GM04503 (cell line): ENCODE results near the gene ZNF334.

ENCODE experiments used
- DNase-seq: peaks from one replicate; pipeline ENCODE4 v3.0.0-alpha.2; 2012; ENCODE audit warnings: low read depth

The ZNF334 gene

DNA sequence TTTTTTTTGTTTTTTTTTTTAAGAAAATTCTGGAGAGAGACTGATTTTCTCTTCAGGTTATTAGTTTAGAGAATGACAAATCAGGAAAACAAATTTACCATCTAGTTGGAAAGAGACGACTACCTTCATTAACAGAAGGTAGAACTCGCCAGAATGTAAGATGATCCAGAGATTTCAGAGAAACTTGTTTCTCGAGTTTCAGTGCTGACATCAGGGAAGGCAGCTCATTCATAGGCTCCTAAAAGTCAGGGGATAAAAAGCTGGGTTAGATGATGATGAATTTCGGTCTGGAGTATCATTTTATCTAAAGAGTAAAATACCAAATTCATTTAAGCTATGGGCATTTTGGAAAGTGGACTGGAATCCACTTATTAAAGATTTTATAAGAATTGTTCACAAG, 27.9 kb downstream of the ZNF334 start:
- DNase-seq: no peak

DNA sequence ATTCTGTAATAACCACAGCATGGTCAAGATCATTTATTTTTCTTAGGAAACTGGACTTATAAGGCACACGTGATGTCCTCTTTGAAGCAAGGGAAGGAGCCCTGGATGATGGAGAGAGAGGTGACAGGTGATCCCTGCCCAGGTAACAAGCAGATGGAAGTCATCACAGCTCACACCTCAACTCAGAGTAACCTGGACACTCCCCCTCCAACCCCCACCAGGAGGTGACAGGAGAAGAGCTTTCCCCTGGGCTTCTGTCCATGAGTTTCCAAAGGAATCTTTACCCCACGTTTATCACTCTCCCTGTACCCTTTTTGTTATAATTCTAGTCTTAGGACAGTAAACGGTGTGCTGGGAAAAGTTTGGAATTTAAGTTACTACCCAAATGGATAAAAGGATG, 28.4 kb downstream of the ZNF334 start:
- DNase-seq: no peak

DNA sequence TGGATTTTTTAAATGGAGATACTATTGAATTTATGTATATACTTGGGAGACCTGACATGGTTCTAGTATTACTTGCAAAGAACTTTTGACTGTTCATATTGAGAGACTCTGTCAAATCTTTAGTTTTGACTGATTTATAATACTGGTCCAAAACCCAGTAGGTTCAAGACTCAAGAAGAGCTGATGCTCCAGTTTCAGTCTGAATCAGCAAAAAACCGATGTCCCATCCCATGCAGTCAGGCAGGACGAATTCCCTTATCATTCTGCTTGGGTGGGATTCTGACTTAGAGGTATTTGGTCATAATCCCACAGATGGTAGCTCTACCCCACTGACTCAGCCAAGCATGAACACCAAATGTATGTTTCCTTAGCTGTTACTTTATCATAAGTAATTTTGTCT, 29.5 kb downstream of the ZNF334 start:
- DNase-seq: no peak

DNA sequence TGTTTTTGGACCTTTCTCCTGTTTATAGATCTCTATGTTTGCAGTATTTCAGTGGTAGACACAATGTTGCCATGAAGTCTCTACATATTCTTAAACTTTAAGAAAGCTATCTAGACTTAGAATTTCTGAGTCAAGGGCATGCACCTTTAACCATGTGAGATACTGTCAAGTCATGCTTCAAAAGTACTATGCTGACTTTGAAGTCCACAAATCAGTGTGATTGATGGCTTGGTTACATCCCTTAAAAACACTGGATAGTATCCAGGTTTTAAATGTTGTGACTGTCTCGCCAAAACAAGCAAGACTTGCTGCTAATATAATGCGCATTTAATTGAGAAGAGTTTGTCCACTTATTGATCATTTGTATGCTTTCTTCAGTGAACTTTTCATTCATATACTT, 30.5 kb downstream of the ZNF334 start:
- DNase-seq: no peak

DNA sequence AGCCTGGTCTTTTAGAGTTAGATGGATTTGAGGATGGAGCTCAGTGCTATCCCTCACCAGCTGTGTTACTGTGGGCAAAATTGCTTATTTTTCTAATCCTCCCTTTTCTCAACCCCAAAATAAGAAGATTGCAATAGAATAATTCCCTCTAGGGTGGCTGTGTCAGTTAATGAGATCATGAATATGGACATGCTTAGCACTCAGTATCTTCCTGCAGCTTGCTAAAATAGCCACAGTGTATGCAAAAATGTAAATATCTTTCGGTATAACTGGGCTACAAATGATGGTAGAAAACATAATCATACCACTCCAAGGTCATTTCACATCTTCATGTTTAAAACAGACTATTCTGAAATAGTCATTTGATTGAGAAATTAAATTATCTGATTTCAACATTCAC, 35.7 kb downstream of the ZNF334 start:
- no peak for DNase-seq

DNA sequence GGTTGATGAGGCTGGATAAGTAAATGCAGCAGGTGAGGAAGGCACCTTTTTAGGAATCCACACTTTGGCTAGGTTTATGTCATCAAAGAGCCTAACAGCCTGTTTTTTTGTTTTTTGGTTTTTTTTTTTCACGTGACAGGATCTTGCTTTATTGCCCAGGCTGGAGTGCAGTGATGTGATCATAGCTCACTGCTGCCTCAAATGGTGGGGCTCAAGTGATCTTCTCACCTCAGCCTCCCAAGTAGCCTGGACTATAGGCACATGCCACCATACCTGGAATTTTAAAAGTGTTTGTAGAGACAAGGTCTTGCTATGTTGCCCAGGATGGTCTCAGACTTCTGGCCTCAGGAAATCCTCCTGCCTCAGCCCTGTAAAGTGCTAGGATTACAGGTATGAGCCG, 36.1 kb downstream of the ZNF334 start:
- DNase-seq: no peak

DNA sequence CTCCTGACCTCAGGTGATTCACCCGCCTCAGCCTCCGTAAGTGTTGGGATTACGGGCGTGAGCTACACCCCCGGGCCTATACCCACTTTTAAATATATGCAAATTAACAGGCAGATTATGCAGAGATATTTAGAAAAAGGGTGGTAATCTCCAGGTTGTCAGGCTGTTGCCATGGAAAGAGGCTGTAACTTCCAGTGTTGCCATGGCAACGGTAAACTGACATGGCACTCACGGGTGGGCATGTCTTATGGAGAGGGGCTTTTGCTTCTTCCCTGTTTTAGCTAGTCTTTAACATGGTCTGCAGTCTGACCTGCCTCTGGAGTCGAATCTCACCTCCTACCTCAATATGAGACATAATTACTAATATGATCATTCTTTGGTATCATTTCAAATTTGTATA, 44.9 kb downstream of the ZNF334 start:
- no peak for DNase-seq

DNA sequence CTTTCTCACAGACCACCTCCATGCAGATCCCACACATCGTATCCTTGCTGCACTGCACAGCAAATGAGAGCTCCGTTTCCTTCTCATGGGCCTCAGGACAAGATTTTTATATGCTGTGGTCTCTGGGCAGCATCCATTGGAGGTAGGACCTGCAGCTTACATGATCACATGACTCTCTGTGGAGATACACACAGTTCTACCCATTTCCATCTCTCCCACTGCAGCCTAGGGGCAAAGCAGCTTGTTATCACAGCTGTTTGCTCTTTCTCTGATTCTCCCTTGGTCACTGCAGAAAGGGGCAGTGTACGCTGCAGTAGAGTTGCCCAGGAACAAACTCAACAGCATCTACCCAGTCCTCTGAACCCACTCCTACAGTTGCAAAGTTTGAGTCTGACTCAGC, 48.9 kb downstream of the ZNF334 start:
- DNase-seq: no peak

DNA sequence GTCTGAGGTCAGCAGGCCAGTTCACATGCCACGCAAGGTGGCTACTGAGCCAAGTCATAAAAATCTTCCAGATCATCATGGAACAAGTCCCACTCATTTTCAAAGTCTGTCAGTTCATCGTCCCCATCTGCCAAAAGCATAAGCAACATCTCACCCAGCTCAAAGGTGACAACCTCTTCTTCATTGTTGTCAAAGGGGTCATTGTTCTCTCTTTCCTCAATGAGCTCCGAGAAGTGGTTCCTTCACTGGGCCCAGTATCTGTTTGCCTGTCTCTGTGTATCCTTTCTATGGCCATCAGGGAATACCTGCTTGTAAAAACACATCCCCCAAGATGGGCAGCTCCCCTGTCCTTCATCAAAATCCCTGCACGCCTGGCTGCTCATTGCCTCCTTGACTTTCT, 49.5 kb downstream of the ZNF334 start:
- DNase-seq: no peak

DNA sequence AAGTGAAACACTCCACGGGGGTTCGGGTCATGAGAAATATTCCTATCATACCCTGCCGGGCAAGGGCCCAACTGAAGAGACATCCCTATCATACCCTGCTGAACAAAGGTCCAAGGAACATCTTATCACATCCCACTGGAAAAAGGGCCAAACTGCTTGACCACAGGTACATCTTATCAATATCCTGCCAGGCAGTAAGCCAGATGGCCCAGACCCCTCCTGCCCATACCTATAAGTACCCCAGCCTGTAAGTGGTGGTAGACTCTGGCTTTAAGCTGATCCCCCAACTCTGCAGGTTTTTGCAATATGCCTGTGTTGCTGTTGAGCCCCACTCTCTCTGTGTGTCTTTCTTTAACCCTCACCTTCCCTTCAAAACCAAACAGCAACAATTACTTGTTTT, 51.6 kb downstream of the ZNF334 start:
- DNase-seq: no peak

DNA sequence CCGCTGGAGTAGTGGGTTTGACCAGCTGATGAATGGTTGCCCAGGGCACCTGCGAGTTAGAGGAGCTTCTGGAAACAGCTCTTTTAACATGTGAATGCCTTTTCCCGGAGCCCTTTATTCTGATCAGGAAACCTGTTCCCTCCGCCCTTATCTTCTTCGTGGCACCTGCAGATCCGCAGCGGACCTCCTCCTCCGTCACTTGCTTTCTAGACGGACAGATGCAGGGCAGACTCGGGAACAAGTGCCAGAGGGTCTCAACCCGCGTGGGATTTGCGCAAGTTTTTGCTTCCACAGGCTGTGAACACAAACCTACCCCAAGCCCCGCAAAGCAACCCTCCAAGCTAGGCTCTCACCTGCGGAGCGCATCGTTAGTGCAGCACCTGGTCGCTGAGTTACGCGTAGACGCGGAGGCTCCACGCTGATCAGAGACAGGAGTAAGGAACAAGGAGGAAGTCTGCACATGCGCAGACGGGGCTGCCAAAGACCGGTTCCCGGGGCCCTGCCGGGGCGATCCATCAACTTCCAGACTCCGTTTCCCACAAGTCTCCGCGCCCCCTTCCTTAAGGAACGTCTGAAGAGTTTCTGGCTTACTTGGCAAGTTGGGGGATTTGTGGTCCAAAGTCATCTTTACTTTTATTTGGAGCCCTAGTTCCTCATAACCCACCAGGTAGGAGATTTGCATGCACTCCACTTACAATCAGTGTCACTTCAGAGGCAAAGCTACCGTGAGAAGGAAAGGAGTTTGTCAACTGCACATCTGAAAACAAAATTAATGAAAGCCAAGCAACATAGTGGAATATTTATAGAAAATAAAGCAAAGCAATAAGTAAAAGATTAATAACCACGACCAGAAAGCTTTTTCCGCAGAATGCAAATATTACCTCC, 54.3 kb downstream of the ZNF334 start:
- no peak for DNase-seq

DNA sequence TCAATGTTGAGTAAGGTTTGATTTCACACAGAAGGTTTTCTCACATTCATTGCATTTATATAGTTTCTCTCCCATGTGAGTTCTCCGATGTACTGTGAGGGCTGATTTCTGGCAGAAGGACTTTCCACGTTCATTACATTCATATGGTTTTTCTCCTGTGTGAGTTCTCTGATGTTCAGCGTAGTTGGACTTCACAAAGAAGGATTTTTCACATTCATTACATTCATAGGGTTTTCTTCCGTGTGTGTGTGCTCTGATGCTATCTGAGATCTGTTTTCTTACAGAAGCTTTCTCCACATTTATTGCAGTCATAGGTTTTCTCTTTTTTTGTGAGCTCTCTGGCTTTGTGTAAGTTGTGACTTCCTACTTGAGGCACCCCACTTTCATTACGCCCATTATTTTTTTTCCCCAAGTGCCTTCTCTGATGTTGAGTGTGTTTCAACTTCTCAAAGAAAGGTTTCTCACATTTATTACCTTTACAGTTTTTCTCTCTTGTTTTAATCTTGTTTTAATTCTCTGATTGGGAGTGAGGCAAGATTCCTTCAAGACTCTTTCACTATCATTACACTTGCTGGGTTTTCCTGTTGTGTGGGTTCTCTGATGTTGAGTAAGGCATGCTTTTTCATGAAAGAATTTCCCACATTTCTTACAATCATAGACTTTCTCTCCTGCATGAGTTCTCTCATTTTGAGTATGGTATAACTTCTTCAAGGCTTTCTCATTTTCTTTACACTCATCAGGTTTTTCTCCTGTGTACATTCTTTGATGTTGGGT, 56.9 kb downstream of the ZNF334 start:
- DNase-seq: no peak

DNA sequence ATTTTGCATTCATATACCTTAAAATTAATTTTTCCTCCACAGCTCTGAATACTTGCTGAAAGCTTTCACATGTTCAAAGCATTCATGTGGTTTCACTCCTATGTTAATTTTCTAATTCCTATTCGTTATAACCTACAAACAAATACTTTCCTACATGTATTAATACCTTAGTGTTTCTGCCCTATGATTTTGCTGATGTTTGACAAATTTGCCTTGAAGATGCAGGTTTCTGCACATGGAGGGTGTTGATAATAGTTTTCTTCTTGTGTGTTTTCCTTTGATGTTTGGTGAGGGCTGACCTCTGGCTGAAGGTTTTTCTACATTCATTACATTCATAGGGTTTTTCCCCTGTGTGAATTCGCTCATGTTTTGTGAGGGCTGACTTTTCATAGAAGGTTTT, 57.6 kb downstream of the ZNF334 start:
- no peak for DNase-seq
